Activated naive CD4-positive, alpha-beta T cell treated with anti-CD3 and anti-CD28 coated beads, Interleukin-2, amount 10 ng/mL, durations not matched to agents 7 days and 5 days (primary cell): Measurements from ENCODE around the gene UBL4A.

Experiments
- CTCF ChIA-PET: fragments of 350-600 bp; sonication (Branson Sonifier 250); formaldehyde crosslinking; loops from one replicate; lab custom pipeline; 2021; ENCODE audit warnings: antibody characterized with exemption; lab: Charles Lee
- DNase-seq: peaks from one replicate; pipeline ENCODE4 v3.0.0-alpha.2; 2020
- H3K27ac Mint-ChIP-seq: one replicate; pipeline ENCODE4 v1.8.0; 2021; ENCODE audit warnings: mild to moderate bottlenecking, moderate library complexity, mixed read lengths
- H3K27me3 Mint-ChIP-seq: one replicate; pipeline ENCODE4 v1.8.0; 2021; ENCODE audit warnings: mild to moderate bottlenecking, mixed read lengths
- H3K36me3 Mint-ChIP-seq: one replicate; pipeline ENCODE4 v1.8.0; 2021; ENCODE audit warnings: mixed read lengths
- H3K4me1 Mint-ChIP-seq: one replicate; pipeline ENCODE4 v1.8.0; 2021; ENCODE audit warnings: mixed read lengths
- H3K4me3 Mint-ChIP-seq: one replicate; pipeline ENCODE4 v1.8.0; 2021; ENCODE audit warnings: mild to moderate bottlenecking, moderate library complexity, mixed read lengths
- H3K9me3 Mint-ChIP-seq: one replicate; pipeline ENCODE4 v1.8.0; 2021; ENCODE audit warnings: mixed read lengths

The UBL4A gene

GRCh38 chrX:154437971-154438893 is 48.2 kb downstream of the UBL4A start:
- H3K4me1 Mint-ChIP-seq, result peaks cover 33% of the 10 kb centered on the region
- H3K4me3 Mint-ChIP-seq, result peak overlapping the region; percentile 79
- peaks cover 15% of the 10 kb centered on the region for H3K36me3 Mint-ChIP-seq
- DNase-seq, result no peak
- CTCF ChIA-PET, result no interaction called here
- H3K27me3 Mint-ChIP-seq, result peaks cover 4% of the 10 kb centered on the region
- H3K9me3 Mint-ChIP-seq, result no peaks in the 10 kb centered on the region
- peak overlapping the region; percentile 73 for H3K27ac Mint-ChIP-seq

GRCh38 chrX:154436983-154437752 is 49.2 kb downstream of the UBL4A start, which contains the start of gene GDI1:
TSS of gene GDI1 (plus strand) at chrX:154437154. CDS start at chrX:154437255, 101 bp downstream.
- CTCF ChIA-PET, result no interaction called here
- H3K9me3 Mint-ChIP-seq, result no peaks in the 10 kb centered on the region
- peaks cover 4% of the 10 kb centered on the region for H3K27me3 Mint-ChIP-seq
- H3K36me3 Mint-ChIP-seq, result peaks cover 17% of the 10 kb centered on the region
- H3K4me3 Mint-ChIP-seq, result peak within 1 kb of the TSS; percentile 79
- peak; percentile 65 for DNase-seq
- peaks cover 31% of the 10 kb centered on the region for H3K4me1 Mint-ChIP-seq
- H3K27ac Mint-ChIP-seq, result peak within 1 kb of the TSS; percentile 87

- no peaks in the 10 kb centered on the region for H3K9me3 Mint-ChIP-seq
- DNase-seq, result peak; percentile 64
- peaks cover 14% of the 10 kb centered on the region for H3K36me3 Mint-ChIP-seq
- CTCF ChIA-PET, result interaction anchor here (0.6 kb wide), 1 partner anchor 38 kb away, joined by 3 read pairs; the partner anchor contains the start of gene RPL10
- peak overlapping the region; percentile 72 for H3K4me3 Mint-ChIP-seq
- peaks cover 4% of the 10 kb centered on the region for H3K27me3 Mint-ChIP-seq
- peak overlapping the region; percentile 87 for H3K27ac Mint-ChIP-seq
- H3K4me1 Mint-ChIP-seq, result peaks cover 26% of the 10 kb centered on the region
Observed at GRCh38 chrX:154436374-154436982, 49.9 kb downstream of the UBL4A start.

DNA sequence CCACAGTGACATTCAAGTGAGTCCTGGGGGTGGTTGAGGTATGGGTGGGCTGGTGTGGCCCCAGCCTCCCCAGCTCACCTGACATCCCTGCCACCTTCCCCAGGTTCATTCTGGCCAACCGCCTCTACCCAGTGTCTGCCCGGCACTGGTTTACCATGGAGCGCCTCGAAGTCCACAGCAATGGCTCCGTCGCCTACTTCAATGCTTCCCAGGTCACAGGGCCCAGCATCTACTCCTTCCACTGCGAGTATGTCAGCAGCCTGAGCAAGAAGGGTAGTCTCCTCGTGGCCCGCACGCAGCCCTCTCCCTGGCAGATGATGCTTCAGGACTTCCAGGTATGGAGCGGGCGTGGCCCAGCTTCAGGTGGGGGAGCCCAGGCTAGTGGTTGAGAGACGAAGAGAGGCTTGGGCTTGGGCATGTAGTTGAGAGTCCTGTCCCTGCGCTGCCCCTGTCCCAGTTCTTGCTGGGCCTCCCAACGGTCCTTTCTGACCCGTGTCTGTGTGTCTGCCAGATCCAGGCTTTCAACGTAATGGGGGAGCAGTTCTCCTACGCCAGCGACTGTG is 51.2 kb downstream of the UBL4A start:
- Mint-ChIP-seq H3K36me3 (peaks cover 18% of the 10 kb centered on the region), H3K4me1 (peaks cover 30% of the 10 kb centered on the region), H3K4me3 (no peak overlapping the region), H3K9me3 (no peaks in the 10 kb centered on the region), H3K27ac (no peak overlapping the region), H3K27me3 (peaks cover 4% of the 10 kb centered on the region)
- CTCF ChIA-PET, result no interaction called here
- DNase-seq, result no peak

DNA sequence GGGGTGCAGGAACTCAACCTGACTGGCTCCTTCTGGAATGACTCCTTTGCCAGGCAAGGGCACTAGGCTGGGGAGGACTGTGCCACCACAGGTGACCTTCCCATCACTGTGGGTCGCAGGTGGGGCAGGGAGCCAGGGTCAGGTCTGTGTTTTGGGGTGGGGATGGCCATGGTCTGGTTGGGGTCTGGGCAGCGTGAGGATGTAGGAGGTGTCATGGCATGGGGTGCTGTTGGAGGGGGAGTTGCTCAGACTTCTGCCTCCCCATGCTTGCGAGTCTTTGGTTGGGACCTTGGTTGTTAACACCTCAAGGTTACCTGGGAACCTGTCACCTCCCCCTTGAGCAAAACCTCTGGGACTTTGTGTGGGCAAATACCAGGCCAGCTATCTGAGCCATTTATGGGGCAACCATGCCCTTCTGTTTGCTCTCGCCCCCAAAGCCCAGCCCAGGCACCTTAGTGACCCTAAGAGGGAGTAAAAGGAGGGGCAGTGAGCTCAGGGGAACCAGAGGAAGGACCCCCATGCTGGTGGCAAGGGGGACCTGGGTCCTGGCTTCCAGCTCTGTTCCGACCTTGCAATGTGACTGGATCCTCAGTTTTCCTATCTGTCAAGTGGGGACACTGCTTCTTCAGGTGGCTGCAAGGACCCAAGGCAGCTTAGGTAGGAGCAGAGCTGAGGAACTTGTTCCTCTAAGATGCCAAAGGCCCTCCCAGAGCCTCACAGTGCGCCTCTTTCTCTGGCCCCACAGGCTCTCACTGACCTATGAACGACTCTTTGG is 51.8 kb downstream of the UBL4A start:
- Mint-ChIP-seq H3K4me1 (peaks cover 32% of the 10 kb centered on the region), H3K9me3 (no peaks in the 10 kb centered on the region), H3K27ac (no peak overlapping the region), H3K27me3 (peaks cover 4% of the 10 kb centered on the region), H3K36me3 (peaks cover 16% of the 10 kb centered on the region), H3K4me3 (no peak overlapping the region)
- no peak for DNase-seq
- CTCF ChIA-PET, result no interaction called here
